Skeletal muscle satellite cell (primary cell): ENCODE data around the gene HSD11B2. TPM values are rescaled to one million over a fixed set of nuclear protein-coding genes. Genes with fewer than 3 reads are reported as not detected.

Source experiments
- H3K27me3 ChIP-seq: 2 replicates; pipeline ENCODE4 v1.7.0; 2013; ENCODE audit warnings: low read length; ENCODE audit not compliant: control insufficient read depth, insufficient read depth
- H3K36me3 ChIP-seq: 2 replicates; pipeline ENCODE4 v1.7.0; 2013; ENCODE audit warnings: mild to moderate bottlenecking, control low read depth, low read length; ENCODE audit not compliant: insufficient read depth
- H3K4me1 ChIP-seq: 2 replicates; pipeline ENCODE4 v1.7.0; 2013; ENCODE audit warnings: low read length; ENCODE audit not compliant: control insufficient read depth, insufficient read depth
- H3K4me2 ChIP-seq: 2 replicates; pipeline ENCODE4 v1.7.0; 2013; ENCODE audit warnings: mild to moderate bottlenecking, low read length
- H3K4me3 ChIP-seq: 2 replicates; pipeline ENCODE4 v1.7.0; 2013; ENCODE audit warnings: low read length
- H3K9ac ChIP-seq: 2 replicates; pipeline ENCODE4 v1.7.0; 2013; ENCODE audit warnings: mild to moderate bottlenecking, low read depth, low read length, moderate library complexity
- H3K9me3 ChIP-seq: replicated peaks from 2 replicates; pipeline ENCODE4 v1.7.0; 2013; ENCODE audit warnings: mild to moderate bottlenecking, control low read depth, low read length
- total RNA-seq: library from RNA; depleted of rRNA; stranded (reverse); fragments of >200 nt; gene quantifications from 2 replicates; pipeline ENCODE4 v1.2.3, GENCODE V29; 2012; rRNA removed

Gene HSD11B2
- not detected in 2 replicates for total RNA-seq

- H3K9me3 ChIP-seq: no peaks in the 10 kb centered on the region
- peak within 1 kb of the TSS; percentile 30 for H3K9ac ChIP-seq
- no peaks in the 10 kb centered on the region for H3K36me3 ChIP-seq
- H3K27me3 ChIP-seq: peaks cover 33% of the 10 kb centered on the region
- peaks cover 14% of the 10 kb centered on the region for H3K4me1 ChIP-seq
- H3K4me2 ChIP-seq: peak within 1 kb of the TSS; percentile 88
- H3K4me3 ChIP-seq: peak within 1 kb of the TSS; percentile 58
These were observed at the start of gene HSD11B2 for GRCh38 chr16:67430977-67431774. Gene HSD11B2, plus strand, starts transcription at chr16:67431121. Its CDS starts 128 bp downstream, at chr16:67431249.

DNA sequence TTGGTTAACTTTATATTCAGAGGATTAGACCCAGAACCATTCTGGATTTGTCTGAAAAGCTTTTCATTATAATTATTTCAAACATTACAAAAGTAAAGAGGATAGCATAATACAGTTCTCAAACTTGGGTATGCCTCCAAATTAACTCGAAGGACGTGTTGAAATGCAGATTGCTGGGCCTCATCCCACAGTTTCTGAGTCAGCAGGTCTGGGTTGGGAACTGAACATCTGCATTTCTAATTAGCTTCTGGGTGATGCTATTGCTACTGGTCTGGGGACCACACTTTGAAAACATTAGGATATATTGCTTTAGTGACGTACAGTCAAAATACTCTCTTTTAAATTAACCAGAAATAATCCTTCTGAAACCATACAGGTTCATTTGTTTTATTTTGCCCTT lies 47.6 kb upstream of the HSD11B2 start:
- Histone ChIP-seq H3K4me2 (no peak overlapping the region), H3K27me3 (peaks cover 27% of the 10 kb centered on the region), H3K9me3 (no peaks in the 10 kb centered on the region), H3K4me1 (no peaks in the 10 kb centered on the region), H3K36me3 (no peaks in the 10 kb centered on the region), H3K4me3 (no peak overlapping the region), H3K9ac (no peak overlapping the region)

DNA sequence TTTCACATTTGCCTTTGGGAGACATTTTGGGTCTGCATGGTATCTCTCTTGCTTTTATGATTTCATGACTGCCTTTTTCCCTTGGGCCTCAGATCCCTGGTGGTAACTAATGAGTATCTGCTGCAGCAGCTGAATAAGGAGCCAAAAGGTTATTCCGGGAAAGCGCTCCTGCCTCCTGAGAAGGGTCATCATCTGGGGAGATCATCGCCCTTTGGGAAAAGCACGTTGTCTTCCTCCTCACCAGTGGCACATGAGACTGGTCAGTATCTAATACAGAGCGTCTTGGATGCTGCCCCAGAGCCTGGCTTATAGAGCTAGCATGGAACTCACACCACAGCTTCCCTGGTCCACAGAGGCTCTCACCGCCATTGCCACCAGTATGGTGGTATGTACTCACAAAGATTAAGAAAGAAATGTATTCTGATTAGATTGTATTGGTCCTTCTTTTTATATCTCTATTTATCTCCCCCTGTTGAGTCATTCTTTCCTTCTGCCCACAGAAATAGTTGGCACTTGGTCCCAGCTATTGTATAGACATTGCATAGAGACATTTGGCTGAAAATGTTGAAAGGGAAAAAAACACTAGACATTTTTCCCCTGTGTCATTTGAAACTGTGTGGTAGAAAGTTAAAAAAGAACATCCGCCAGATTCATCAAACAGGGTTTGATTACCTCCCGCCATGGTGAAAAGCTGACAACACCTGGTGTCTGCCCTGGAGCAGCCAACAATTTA lies 46.0 kb upstream of the HSD11B2 start:
- no peaks in the 10 kb centered on the region for H3K36me3 ChIP-seq
- H3K4me2 ChIP-seq: no peak overlapping the region
- H3K4me3 ChIP-seq: no peak overlapping the region
- no peak overlapping the region for H3K9ac ChIP-seq
- H3K4me1 ChIP-seq: peaks cover 3% of the 10 kb centered on the region
- H3K27me3 ChIP-seq: peaks cover 29% of the 10 kb centered on the region
- H3K9me3 ChIP-seq: no peaks in the 10 kb centered on the region

DNA sequence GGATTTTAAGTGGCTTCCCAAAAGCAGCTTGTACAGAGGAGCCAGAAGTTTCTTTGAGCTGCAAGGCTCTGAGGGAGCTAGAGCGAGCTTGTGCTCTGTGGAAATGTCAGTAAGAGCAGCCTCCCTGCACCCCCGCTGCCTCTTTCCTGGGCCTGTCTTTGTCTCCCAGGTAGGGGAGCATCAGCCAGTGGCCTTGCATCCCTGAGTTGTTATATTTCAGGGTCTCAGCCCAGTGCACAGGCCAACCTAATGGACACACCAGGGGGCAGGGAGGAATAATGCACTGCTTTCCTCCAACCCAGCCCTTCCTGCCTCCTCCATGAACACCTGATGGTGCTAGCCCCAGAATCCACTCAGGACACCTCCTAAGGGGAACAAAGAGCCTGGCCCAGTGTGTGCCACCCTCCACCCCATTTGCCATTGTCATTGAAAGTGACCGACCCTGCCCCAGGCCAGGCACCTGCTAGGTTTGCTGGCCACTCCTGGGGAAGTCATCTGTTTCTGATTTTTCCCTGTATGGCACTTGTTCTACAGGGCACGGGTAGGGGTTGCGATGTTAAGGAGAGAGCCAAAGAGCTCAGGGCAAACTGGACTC lies 44.0 kb upstream of the HSD11B2 start:
- Histone ChIP-seq H3K36me3 (no peaks in the 10 kb centered on the region), H3K4me2 (no peak overlapping the region)

GRCh38 chr16:67387479-67388079 lies 43.3 kb upstream of the HSD11B2 start:
- Histone ChIP-seq H3K4me2 (no peak overlapping the region), H3K27me3 (peaks cover 38% of the 10 kb centered on the region), H3K4me1 (peaks cover 3% of the 10 kb centered on the region), H3K9me3 (no peaks in the 10 kb centered on the region), H3K36me3 (no peaks in the 10 kb centered on the region), H3K4me3 (no peak overlapping the region), H3K9ac (no peak overlapping the region)

More for the DNA sequence above, 44.0 kb upstream of the HSD11B2 start:
- H3K9me3 ChIP-seq: no peaks in the 10 kb centered on the region
- no peak overlapping the region for H3K9ac ChIP-seq
- no peak overlapping the region for H3K4me3 ChIP-seq
- peaks cover 33% of the 10 kb centered on the region for H3K27me3 ChIP-seq
- peaks cover 3% of the 10 kb centered on the region for H3K4me1 ChIP-seq

GRCh38 chr16:67388191-67388590 lies 42.7 kb upstream of the HSD11B2 start:
- H3K9ac ChIP-seq: no peak overlapping the region
- H3K9me3 ChIP-seq: no peaks in the 10 kb centered on the region
- no peaks in the 10 kb centered on the region for H3K36me3 ChIP-seq
- peaks cover 9% of the 10 kb centered on the region for H3K4me1 ChIP-seq
- no peak overlapping the region for H3K4me2 ChIP-seq
- peaks cover 38% of the 10 kb centered on the region for H3K27me3 ChIP-seq
- no peak overlapping the region for H3K4me3 ChIP-seq

DNA sequence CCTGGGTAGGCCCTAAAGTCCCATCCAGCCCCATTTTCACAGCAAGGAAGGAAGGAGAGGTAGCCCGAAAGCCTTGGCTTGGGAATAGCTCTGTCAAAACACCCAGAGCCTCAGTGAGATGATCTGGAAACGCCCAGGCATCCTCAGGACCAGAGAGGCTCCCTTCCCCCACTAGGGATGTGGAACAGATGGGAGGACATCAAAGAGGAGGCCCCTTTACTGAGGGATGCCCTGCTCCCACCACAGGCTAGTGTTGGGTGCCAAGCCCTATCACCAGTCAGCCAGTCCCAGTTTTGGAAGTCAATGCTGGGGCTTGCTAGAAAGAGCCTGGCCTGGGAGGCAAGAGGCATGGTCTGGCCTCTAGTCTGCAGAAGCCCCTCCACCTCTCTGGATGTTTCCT lies 42.3 kb upstream of the HSD11B2 start:
- Histone ChIP-seq H3K36me3 (no peaks in the 10 kb centered on the region), H3K9me3 (no peaks in the 10 kb centered on the region), H3K9ac (no peak overlapping the region), H3K4me2 (no peak overlapping the region), H3K27me3 (peaks cover 38% of the 10 kb centered on the region), H3K4me3 (no peak overlapping the region), H3K4me1 (peaks cover 11% of the 10 kb centered on the region)

DNA sequence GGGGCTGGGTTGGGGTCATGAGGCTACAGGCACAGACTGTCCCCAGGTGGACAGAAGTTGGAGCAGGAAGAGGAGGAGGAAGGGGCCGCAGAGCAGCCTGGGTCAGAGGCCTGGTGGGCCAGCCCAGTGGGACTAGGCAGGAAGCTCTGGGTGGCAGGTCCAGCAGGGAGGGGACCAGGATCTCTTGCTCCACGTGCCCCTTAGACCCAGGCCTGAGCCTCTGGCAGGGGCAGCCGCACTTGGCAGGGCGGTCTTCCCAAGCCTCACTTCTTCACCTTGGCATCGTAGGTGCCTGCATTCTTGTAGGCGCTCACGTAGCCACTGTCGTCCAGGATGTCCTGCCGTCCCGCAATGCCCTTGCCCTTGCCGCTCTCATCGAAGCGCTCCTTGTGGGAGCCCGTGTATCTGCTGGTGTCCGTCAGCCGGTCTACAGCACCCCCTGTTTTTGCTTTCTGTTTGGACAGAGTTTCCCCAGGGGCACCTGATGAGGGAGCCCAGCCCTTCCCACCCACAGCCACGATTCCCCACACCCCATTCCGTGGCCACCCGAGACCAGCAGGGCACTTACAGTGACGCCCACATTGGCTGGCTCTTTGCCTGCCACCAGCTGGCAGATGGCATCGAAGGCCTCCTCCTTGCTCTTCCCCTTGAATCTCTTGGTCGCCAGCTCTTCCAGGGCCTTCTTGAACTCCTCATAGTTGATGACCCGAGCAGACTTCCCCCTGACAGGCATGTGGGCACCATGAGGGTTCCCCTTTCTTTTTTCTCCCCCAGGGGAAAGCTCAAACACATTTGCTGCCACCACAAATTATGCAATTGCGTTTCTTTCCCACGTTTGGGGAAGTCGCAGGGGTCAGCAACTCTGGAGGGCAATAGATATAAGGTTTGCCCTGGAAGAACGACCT lies 40.8 kb upstream of the HSD11B2 start:
- no peak overlapping the region for H3K4me3 ChIP-seq
- H3K4me1 ChIP-seq: peaks cover 16% of the 10 kb centered on the region
- no peak overlapping the region for H3K9ac ChIP-seq

GRCh38 chr16:67390816-67391423 lies 40.0 kb upstream of the HSD11B2 start:
- peaks cover 26% of the 10 kb centered on the region for H3K27me3 ChIP-seq
- peaks cover 20% of the 10 kb centered on the region for H3K4me1 ChIP-seq
- no peaks in the 10 kb centered on the region for H3K9me3 ChIP-seq
- no peak overlapping the region for H3K9ac ChIP-seq
- H3K4me2 ChIP-seq: no peak overlapping the region
- no peak overlapping the region for H3K4me3 ChIP-seq
- no peaks in the 10 kb centered on the region for H3K36me3 ChIP-seq

More for the DNA sequence above, 40.8 kb upstream of the HSD11B2 start:
- peaks cover 33% of the 10 kb centered on the region for H3K27me3 ChIP-seq
- H3K36me3 ChIP-seq: no peaks in the 10 kb centered on the region
- H3K4me2 ChIP-seq: no peak overlapping the region
- H3K9me3 ChIP-seq: no peaks in the 10 kb centered on the region

DNA sequence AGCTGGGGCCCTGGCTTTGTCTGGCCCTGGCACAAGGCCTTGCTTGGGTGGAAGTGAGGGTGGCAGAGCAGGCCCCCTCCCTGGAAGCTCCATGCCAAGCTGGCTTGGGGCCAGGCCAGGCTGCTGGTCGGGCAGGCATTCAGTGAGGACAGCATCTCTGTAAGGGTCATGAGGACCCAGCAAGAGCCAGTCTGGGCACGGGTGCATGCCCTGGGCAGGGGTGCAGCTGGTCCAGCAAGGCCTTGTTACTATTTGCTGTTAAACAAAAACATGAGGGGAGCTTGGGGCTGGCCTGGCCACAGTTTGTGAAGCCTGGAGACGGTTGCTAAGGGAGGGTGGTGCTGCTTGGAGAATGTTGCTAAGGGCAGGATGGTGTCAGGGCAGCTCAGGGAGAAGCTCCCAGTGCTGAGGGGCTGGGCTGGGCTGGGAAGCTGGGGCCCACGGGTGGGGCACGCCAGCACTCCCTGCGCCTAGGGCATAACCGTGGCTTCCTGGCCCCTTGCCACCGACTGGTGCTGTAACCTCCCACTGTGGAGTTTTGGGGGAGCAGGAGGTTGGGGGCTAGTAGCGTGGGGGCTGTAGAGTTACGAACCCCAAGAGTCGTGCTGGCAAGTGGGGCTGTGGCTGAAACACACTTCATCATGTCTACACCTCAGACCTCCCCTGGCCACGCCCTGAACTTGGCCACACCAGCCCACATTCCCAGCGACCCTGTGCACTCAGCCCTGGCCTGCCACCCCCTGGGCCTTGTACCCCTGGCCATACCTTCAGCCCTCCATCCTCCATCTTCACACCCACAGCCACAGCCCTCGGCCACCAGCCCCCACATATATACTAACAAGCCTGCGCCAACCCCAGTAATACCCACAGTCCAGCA lies 39.3 kb upstream of the HSD11B2 start:
- H3K27me3 ChIP-seq: peaks cover 26% of the 10 kb centered on the region
- H3K36me3 ChIP-seq: no peaks in the 10 kb centered on the region
- H3K9ac ChIP-seq: no peak overlapping the region
- H3K9me3 ChIP-seq: no peaks in the 10 kb centered on the region
- H3K4me1 ChIP-seq: peaks cover 28% of the 10 kb centered on the region
- no peak overlapping the region for H3K4me3 ChIP-seq
- no peak overlapping the region for H3K4me2 ChIP-seq
